HK-2 (cell line): ENCODE data around the gene SDHC.
A peak's percentile ranks its signal among the peaks of the same experiment; 100 is the strongest.
"Not testable (repeated sequence)": the region's sequence is repeated elsewhere in the genome, so short reads cannot be mapped to it uniquely, and the experiment has no call there.

ENCODE experiments used
- DNase-seq: peaks from one replicate; pipeline ENCODE4 v3.0.0-alpha.2; 2018; ENCODE audit not compliant: unreplicated experiment

SDHC gene

GRCh38 chr1:161382214-161383019 lies 68.2 kb downstream of the SDHC start:
- DNase-seq = no peak

DNA sequence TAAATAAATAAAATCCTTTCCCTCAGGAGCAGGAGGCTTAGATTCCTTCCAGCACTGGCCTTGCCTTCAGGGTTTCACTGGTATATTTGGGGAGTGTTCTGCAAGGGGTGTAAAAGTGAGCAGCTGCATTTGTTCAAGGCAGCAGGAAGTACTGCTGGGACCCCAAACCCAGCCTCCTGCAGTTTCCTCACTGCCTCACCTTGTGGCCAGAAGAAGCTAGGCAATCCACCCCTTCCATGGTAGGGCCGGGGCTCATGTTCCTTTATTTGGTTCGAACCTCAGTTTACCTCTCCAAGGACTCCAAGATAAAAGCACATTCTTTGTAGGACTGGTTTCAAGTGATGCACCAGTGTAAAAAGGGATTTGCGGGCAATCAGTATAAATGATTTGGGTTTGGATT lies 74.5 kb downstream of the SDHC start:
- DNase-seq = no peak

GRCh38 chr1:161389158-161389557 lies 75.0 kb downstream of the SDHC start:
- DNase-seq = not testable (repeated sequence)

DNA sequence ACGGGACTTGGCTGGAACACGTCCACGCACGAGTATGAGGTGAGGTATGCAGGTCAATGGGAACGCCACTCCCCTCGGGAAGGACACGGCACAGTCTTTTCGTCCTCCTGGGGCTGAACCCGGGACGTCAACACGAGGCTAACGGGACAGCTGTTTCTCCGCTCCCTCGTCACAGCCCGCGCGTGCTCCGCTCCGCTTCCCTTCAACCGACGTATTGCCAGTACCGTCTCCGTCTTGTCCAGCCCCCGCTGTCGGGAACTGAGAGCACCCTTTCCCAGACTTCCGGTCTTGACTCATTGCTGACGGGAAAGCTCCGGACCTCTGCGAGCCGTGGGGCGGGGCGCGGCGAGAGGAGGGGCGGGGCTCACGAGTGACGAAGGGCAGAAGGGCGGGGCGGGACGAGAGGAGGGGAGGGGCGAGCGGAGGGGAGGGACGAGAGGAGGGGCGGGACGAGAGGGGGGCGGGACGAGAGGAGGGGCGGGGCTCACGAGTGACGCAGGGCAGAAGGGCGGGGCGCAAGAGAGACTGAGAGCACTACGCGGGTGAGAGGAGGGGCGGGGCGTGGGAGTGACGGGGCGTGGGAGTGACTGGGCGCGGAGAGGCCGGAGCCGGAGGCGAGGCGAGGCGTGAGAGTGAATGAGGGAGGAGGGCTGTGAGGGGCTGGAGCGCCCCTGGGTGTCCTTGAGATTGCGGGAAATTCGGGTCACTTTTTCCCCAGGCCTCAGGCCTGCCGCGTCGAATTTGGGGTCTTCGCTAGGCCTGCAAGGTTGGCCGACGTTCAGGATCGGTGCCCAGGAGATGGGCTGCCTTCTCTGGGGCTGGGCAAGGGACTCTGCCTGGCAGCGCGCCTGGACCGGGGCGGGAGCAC lies 75.7 kb downstream of the SDHC start:
- DNase-seq = peak; percentile 98

GRCh38 chr1:161390559-161390858 lies 76.3 kb downstream of the SDHC start:
- no peak for DNase-seq

DNA sequence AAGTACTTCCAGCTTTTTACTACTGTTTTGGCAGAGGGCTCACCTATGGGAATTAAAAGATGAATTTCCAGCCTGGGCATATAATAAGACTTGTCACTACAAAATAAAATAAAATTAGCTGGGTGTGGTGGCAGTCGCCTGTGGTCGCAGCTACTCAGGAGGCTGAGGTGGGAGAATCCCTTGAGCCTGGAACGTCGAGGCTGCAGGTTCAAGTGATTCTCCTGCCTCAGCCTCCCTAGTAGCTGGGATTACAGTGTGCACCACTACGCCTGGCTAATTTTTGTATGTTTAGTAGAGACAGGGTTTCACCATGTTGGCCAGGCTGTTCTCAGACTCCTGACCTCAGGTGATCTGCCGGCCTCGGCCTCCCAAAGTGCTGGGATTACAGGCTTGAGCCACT lies 77.0 kb downstream of the SDHC start:
- not testable (repeated sequence) for DNase-seq

DNA sequence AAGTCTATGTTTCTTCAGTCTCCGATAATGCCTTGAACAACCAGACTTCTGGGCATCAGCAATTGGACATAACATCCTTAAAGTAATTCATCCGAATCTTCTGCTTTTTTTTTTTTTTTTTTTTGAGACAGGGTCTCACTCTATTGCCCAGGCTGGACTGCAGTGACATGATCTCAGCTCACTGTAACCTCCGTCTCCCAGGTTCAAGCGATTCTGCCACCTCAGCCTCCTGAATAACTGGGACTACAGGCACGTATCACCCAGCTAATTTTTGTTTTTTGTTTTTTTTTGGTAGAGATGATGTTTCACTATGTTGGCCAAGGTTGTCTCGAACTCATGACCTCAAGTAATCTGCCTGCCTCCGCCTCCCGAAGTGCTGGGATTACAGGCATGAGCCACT lies 77.4 kb downstream of the SDHC start:
- DNase-seq = no peak

GRCh38 chr1:161393151-161393550 lies 79.0 kb downstream of the SDHC start:
- DNase-seq = no peak

DNA sequence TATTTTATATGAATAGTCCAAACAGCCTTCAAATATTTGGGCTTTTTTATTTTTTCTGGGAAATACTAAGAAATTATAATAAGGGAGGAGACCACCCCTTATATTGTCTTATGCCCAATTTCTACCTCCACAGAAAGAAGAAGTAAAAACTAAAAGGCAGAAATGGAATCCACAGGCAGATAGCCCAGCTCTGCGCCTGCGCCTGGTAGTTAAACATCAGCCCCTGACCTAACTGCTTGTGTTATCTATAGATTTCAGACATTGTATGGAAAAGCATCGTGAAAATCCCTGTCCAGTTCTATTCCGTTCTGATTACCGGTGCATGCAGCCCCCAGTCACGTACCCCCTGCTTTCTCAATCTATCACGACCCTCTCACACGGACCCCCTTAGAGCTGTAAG lies 82.9 kb downstream of the SDHC start:
- DNase-seq = not testable (repeated sequence)

DNA sequence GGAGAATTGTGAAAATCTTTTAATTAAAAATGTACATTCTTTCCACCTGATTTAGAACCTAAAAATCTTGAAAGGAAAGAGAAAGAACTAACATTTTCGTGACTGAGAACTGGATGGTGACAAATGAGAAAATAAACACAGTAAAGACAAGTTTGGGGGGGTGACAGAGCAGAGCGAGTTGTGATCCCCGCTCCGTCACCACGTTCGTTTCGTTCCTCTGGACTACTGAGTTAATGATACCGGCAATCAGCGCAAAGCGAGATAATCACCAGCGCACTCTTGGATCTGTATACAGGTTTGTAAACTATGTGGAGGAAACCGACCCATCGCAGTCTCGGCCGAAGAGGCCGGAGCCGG lies 84.7 kb downstream of the SDHC start:
- no peak for DNase-seq

GRCh38 chr1:161399257-161399998 lies 85.2 kb downstream of the SDHC start:
- peak; percentile 92 for DNase-seq

- no peak for DNase-seq
These were observed 88.3 kb downstream of the SDHC start for GRCh38 chr1:161402446-161402845.

DNA sequence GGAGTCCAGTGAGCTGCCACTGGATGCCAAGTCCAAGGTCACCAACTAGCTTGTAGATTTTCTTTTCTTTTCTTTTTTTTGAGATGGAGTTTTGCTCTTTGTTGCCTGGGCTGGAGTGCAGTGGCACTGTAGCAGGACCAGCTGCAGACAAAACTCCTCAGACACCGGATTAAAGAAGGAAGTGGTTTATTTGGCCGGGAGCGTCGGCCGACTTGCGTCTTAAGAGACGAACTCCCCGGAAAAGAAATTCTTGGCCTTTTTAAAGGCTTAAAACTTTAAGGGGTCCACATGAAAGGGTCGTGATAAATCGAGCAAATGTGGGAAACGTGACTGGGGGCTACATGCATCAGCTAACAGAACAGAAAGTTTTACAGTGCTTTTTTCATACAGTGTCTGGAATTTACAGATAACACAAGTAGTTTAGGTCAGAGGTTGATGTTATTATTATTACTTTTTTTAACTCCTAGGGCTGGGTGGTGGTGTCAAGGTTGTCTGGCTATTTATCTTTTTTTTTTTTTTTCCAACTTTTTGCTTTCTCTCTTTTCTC lies 89.9 kb downstream of the SDHC start:
- DNase-seq = no peak

DNA sequence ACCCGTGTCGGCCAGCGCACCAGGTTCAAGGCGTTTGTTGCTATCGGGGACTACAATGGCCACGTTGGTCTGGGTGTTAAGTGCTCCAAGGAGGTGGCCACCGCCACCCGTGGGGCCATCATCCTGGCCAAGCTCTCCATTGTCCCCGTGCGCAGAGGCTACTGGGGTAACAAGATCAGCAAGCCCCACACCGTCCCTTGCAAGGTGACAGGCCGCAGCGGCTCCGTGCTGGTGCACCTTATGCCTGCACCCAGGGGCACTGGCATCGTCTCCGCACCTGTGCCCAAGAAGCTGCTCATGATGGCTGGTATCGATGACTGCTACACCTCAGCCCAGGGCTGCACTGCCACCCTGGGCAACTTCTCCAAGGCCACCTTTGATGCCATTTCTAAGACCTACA lies 92.4 kb downstream of the SDHC start:
- not testable (repeated sequence) for DNase-seq

GRCh38 chr1:161407451-161407985 lies 93.3 kb downstream of the SDHC start:
- no peak for DNase-seq

- no peak for DNase-seq
These were observed 94.4 kb downstream of the SDHC start for GRCh38 chr1:161408429-161409052.

- DNase-seq = not testable (repeated sequence)
These were observed 95.9 kb downstream of the SDHC start for GRCh38 chr1:161409848-161410635.

DNA sequence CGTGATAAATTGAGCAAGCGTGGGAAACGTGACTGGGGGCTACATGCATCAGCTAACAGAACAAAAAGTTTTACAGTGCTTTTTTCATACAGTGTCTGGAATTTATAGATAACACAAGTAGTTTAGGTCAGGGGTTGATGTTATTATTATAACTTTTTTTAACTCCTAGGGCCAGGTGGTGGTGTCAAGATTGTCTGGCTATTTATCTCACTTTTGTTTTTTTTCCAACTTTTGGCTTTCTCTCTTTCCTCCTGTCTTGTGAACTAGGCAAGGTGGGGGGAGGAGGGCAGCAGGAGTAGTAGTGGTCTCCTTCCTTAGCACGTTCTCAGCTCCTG lies 96.4 kb downstream of the SDHC start:
- not testable (repeated sequence) for DNase-seq
